HEK293T (cell line): ENCODE results near the gene RASSF5.
"Not testable (repeated sequence)": the region's sequence is repeated elsewhere in the genome, so short reads cannot be mapped to it uniquely, and the experiment has no call there.

Source experiments
- CTCF ChIA-PET: fragments of 350-600 bp; formaldehyde crosslinking; extraction: SDS; loops from one replicate; lab custom pipeline; 2021; ENCODE audit warnings: antibody characterized with exemption, inconsistent platforms; lab: Yijun Ruan, JAX
- POLR2A ChIA-PET: fragments of 350-600 bp; formaldehyde crosslinking; extraction: SDS; loops from one replicate; lab custom pipeline; 2020; ENCODE audit warnings: antibody characterized with exemption, inconsistent platforms; lab: Yijun Ruan, JAX
- DNase-seq: peaks from one replicate; pipeline ENCODE4 v3.0.0; 2012; ENCODE audit warnings: mixed read lengths; ENCODE audit errors: extremely low spot score
- ARNT ChIP-seq: fragments of 450-650 bp; IDR thresholded peaks from 2 replicates; pipeline ENCODE4 v1.6.1; 2017; ENCODE audit warnings: mild to moderate bottlenecking
- BHLHE40 ChIP-seq: fragments of 450-650 bp; IDR thresholded peaks from 2 replicates; pipeline ENCODE4 v1.6.1; 2016; ENCODE audit warnings: mild to moderate bottlenecking, moderate library complexity, borderline replicate concordance
- CTBP1 ChIP-seq: fragments of 450-650 bp; IDR thresholded peaks from 2 replicates; pipeline ENCODE4 v1.6.1; 2016; ENCODE audit warnings: borderline replicate concordance
- ELF4 ChIP-seq: fragments of 450-650 bp; IDR thresholded peaks from 2 replicates; pipeline ENCODE4 v1.6.1; 2017; ENCODE audit warnings: antibody characterized with exemption
- FOXA1 ChIP-seq: fragments of 450-650 bp; IDR thresholded peaks from 2 replicates; pipeline ENCODE4 v1.6.1; 2016; ENCODE audit warnings: mild to moderate bottlenecking
- FOXK2 ChIP-seq: fragments of 450-650 bp; IDR thresholded peaks from 2 replicates; pipeline ENCODE4 v1.6.1; 2016; ENCODE audit warnings: mild to moderate bottlenecking
- FOXM1 ChIP-seq: fragments of 450-650 bp; IDR thresholded peaks from 2 replicates; pipeline ENCODE4 v1.6.1; 2017; ENCODE audit warnings: mild to moderate bottlenecking, borderline replicate concordance
- HDGF ChIP-seq: fragments of 450-650 bp; IDR thresholded peaks from 2 replicates; pipeline ENCODE4 v1.6.1; 2017; ENCODE audit warnings: antibody characterized with exemption, borderline replicate concordance
- L3MBTL2 ChIP-seq: fragments of 450-650 bp; conservative IDR thresholded peaks from 2 replicates; pipeline ENCODE4 v1.6.1; 2016; ENCODE audit warnings: mild to moderate bottlenecking
- LEF1 ChIP-seq: fragments of 450-650 bp; IDR thresholded peaks from 2 replicates; pipeline ENCODE4 v1.6.1; 2017; ENCODE audit warnings: mild to moderate bottlenecking, borderline replicate concordance
- NFRKB ChIP-seq: fragments of 450-650 bp; IDR thresholded peaks from 2 replicates; pipeline ENCODE4 v1.6.1; 2016; ENCODE audit warnings: mild to moderate bottlenecking, moderate library complexity
- SP1 ChIP-seq: fragments of 450-650 bp; IDR thresholded peaks from 2 replicates; pipeline ENCODE4 v1.6.1; 2017
- SUZ12 ChIP-seq: fragments of 450-650 bp; IDR thresholded peaks from 2 replicates; pipeline ENCODE4 v1.6.1; 2016; ENCODE audit warnings: mild to moderate bottlenecking
- TARDBP ChIP-seq: fragments of 450-650 bp; IDR thresholded peaks from 2 replicates; pipeline ENCODE4 v1.6.1; 2016
- ZNF384 ChIP-seq: fragments of 450-650 bp; IDR thresholded peaks from 2 replicates; pipeline ENCODE4 v1.6.1; 2016

The RASSF5 gene

GRCh38 chr1:206600527-206600926 is 93.2 kb downstream of the RASSF5 start:
- no peak for DNase-seq
- TF ChIP-seq FOXK2 (no peak), NFRKB (no peak), FOXA1 (no peak), CTBP1 (no peak), SUZ12 (no peak), TARDBP (no peak), L3MBTL2 (no peak)
- ChIA-PET CTCF (no interaction called here), POLR2A (no interaction called here)

DNA sequence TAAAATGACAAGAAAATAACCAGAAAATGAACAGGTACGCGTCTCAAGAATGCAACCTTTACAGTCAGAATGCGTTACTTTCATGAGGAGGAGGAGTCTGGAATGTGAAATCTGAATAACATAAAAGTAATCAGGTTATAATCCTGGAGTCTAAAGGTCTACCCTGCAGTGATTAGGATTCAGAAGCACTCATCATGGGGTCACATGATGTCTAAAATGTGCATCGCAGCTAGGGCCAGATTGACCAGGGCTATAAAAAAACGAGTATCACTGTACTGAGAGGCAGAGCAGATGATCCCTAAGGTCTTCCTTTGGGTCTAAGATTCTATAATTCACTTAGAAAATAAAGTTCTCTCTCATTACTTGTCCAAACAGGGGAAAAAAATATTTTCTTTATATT is 97.5 kb downstream of the RASSF5 start:
- POLR2A ChIA-PET = no interaction called here
- CTCF ChIA-PET = no interaction called here
- no peak for TF ChIP-seq LEF1
- no peak for TF ChIP-seq NFRKB
- TF ChIP-seq FOXA1 = no peak
- TF ChIP-seq ZNF384 = no peak
- no peak for TF ChIP-seq CTBP1
- no peak for TF ChIP-seq ELF4
- TF ChIP-seq BHLHE40 = no peak
- DNase-seq = no peak

GRCh38 chr1:206606867-206607266 is 99.5 kb downstream of the RASSF5 start:
- POLR2A ChIA-PET = no interaction called here
- TF ChIP-seq TARDBP (no peak), ZNF384 (no peak), SP1 (no peak), L3MBTL2 (no peak), LEF1 (no peak), SUZ12 (no peak), CTBP1 (no peak), FOXK2 (no peak), NFRKB (no peak)
- CTCF ChIA-PET = interaction anchor here (1.1 to 1.5 kb wide), 3 partner anchors 15 to 137 kb away, joined by 4 read pairs; partner anchors contain the start of gene IKBKE
- DNase-seq = peak; percentile 60

- DNase-seq = peak; percentile 66
- CTCF ChIA-PET = interaction anchor here (0.6 to 0.9 kb wide), 2 partner anchors 22 to 68 kb away, joined by 3 read pairs; no protein-coding TSS in a partner anchor
- POLR2A ChIA-PET = no interaction called here
- TF ChIP-seq ZNF384 = peak; percentile 65; the same call in 1 of the 2 replicates
- no peak for TF ChIP-seq SUZ12
Measured at GRCh38 chr1:206608108-206608698, 100.9 kb downstream of the RASSF5 start.

GRCh38 chr1:206609229-206609991 is 102.1 kb downstream of the RASSF5 start:
- POLR2A ChIA-PET = no interaction called here
- TF ChIP-seq CTBP1 = no peak
- TF ChIP-seq FOXK2 = no peak
- TF ChIP-seq LEF1 = no peak
- no peak for TF ChIP-seq TARDBP
- TF ChIP-seq ELF4 = no peak
- no peak for TF ChIP-seq SP1

GRCh38 chr1:206612129-206612876 is 105.0 kb downstream of the RASSF5 start, which contains the start of gene EIF2D:
EIF2D (minus strand) TSS chr1:206612465; CDS start chr1:206612342, 123 bp downstream.
- CTCF ChIA-PET = interaction anchor here (0.5 to 2.1 kb wide), 10 partner anchors 17 to 1349 kb away, joined by 3 to 10 read pairs (median 3); no protein-coding TSS in a partner anchor
- POLR2A ChIA-PET = interaction anchor here (0.6 to 1.7 kb wide), 7 partner anchors 9 to 55 kb away, joined by 3 to 10 read pairs (median 4); partner anchors contain the start of gene DYRK3
- DNase-seq = peak; percentile 100
- no peak for TF ChIP-seq SP1
- peak; percentile 83; the same call in 1 of the 2 replicates for TF ChIP-seq CTBP1
- TF ChIP-seq ELF4 = peak; percentile 90
- TF ChIP-seq LEF1 = no peak; the same call in 1 of the 2 replicates
- TF ChIP-seq ARNT = no peak; the same call in none of the 2 replicates
- TF ChIP-seq ZNF384 = no peak
- peak; percentile 89 for TF ChIP-seq FOXM1
- no peak for TF ChIP-seq FOXA1
- no peak for TF ChIP-seq TARDBP
- TF ChIP-seq L3MBTL2 = peak; percentile 55; the same call in 1 of the 2 replicates
- peak; percentile 96 for TF ChIP-seq NFRKB
- no peak for TF ChIP-seq FOXK2
- no peak for TF ChIP-seq HDGF

More at GRCh38 chr1:206609229-206609991, 102.1 kb downstream of the RASSF5 start:
- DNase-seq = no peak
- CTCF ChIA-PET = interaction anchor here (0.5 to 1.4 kb wide), 3 partner anchors 55 to 167 kb away, joined by 3 to 5 read pairs (median 3); no protein-coding TSS in a partner anchor

DNA sequence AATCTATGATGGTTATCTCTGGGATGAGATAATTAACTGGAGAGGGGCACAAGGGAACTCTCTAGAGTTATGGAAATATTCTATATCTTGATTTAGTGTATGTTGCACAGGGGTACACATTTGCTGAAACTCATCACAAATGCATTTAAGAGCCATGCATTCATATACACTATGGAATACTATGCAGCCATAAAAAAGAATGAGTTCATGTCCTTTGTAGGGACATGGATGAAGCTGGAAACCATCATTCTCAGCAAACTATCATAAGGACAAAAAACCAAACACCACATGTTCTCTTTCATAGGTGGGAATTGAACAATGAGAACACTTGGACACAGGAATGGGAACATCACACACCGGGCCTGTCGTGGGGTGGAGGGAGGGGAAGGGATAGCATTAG is 119.1 kb downstream of the RASSF5 start:
- POLR2A ChIA-PET, CTCF ChIA-PET, DNase-seq: not testable (repeated sequence)

GRCh38 chr1:206628916-206629315 is 121.6 kb downstream of the RASSF5 start:
- ChIA-PET CTCF (interaction anchor here (1.0 to 2.9 kb wide), 2 partner anchors 16 to 36 kb away, joined by 4 to 50 read pairs; no protein-coding TSS in a partner anchor), POLR2A (no interaction called here)
- TF ChIP-seq BHLHE40 (no peak), ZNF384 (no peak), SP1 (no peak), FOXK2 (no peak)
- DNase-seq = no peak
